T-helper 1 cell treated with Interleukin-12 subunit alpha and Interleukin-12 subunit beta and Interleukin-4 antibody, amounts not matched to agents 30 μg/mL and 1 μg/mL, for 36 hours (primary cell): ENCODE measurements around the gene CLIC6.

Source experiments
- H3K27ac Mint-ChIP-seq: one replicate; pipeline ENCODE4 v1.8.0; 2021; ENCODE audit warnings: mild to moderate bottlenecking, mixed read lengths
- H3K27me3 Mint-ChIP-seq: one replicate; pipeline ENCODE4 v1.8.0; 2021; ENCODE audit warnings: low read depth, mixed read lengths
- H3K36me3 Mint-ChIP-seq: one replicate; pipeline ENCODE4 v1.8.0; 2021; ENCODE audit warnings: low read depth, mixed read lengths
- H3K4me1 Mint-ChIP-seq: one replicate; pipeline ENCODE4 v1.8.0; 2021; ENCODE audit warnings: low read depth, mixed read lengths
- H3K4me3 Mint-ChIP-seq: one replicate; pipeline ENCODE4 v1.8.0; 2021; ENCODE audit warnings: mild to moderate bottlenecking, moderate library complexity, mixed read lengths
- H3K9me3 Mint-ChIP-seq: one replicate; pipeline ENCODE4 v1.8.0; 2021; ENCODE audit warnings: mixed read lengths

The CLIC6 gene

GRCh38 chr21:34668803-34669148, at the start of gene CLIC6:
CLIC6 (plus strand) TSS chr21:34668994; CDS start chr21:34669389, 395 bp downstream.
- Mint-ChIP-seq H3K36me3 (no peaks in the 10 kb centered on the region), H3K27ac (peak within 1 kb of the TSS; percentile 7), H3K9me3 (no peaks in the 10 kb centered on the region), H3K4me1 (peaks cover 6% of the 10 kb centered on the region), H3K27me3 (peaks cover 69% of the 10 kb centered on the region), H3K4me3 (peak within 1 kb of the TSS; percentile 15)

GRCh38 chr21:34619841-34620665, 48.7 kb upstream of the CLIC6 start:
- H3K4me3 Mint-ChIP-seq = no peak overlapping the region

GRCh38 chr21:34621434-34622350, 47.1 kb upstream of the CLIC6 start:
- H3K4me1 Mint-ChIP-seq = peaks cover 6% of the 10 kb centered on the region
- no peaks in the 10 kb centered on the region for H3K9me3 Mint-ChIP-seq
- no peaks in the 10 kb centered on the region for H3K36me3 Mint-ChIP-seq
- no peak overlapping the region for H3K4me3 Mint-ChIP-seq
- H3K27me3 Mint-ChIP-seq = peaks cover 29% of the 10 kb centered on the region
- no peak overlapping the region for H3K27ac Mint-ChIP-seq

More at GRCh38 chr21:34619841-34620665, 48.7 kb upstream of the CLIC6 start:
- H3K9me3 Mint-ChIP-seq = no peaks in the 10 kb centered on the region
- peaks cover 10% of the 10 kb centered on the region for H3K4me1 Mint-ChIP-seq
- peaks cover 22% of the 10 kb centered on the region for H3K27me3 Mint-ChIP-seq
- no peaks in the 10 kb centered on the region for H3K36me3 Mint-ChIP-seq
- no peak overlapping the region for H3K27ac Mint-ChIP-seq

- Mint-ChIP-seq H3K9me3 (no peaks in the 10 kb centered on the region), H3K27ac (no peak overlapping the region), H3K4me3 (no peak overlapping the region), H3K27me3 (peaks cover 29% of the 10 kb centered on the region), H3K4me1 (peaks cover 2% of the 10 kb centered on the region), H3K36me3 (no peaks in the 10 kb centered on the region)
Measured at GRCh38 chr21:34623516-34623915, 45.3 kb upstream of the CLIC6 start.

- no peaks in the 10 kb centered on the region for H3K9me3 Mint-ChIP-seq
- H3K4me3 Mint-ChIP-seq = no peak overlapping the region
- peaks cover 2% of the 10 kb centered on the region for H3K4me1 Mint-ChIP-seq
- peaks cover 29% of the 10 kb centered on the region for H3K27me3 Mint-ChIP-seq
- H3K27ac Mint-ChIP-seq = no peak overlapping the region
- no peaks in the 10 kb centered on the region for H3K36me3 Mint-ChIP-seq
Measured at GRCh38 chr21:34625030-34625593, 43.7 kb upstream of the CLIC6 start.

- no peaks in the 10 kb centered on the region for H3K36me3 Mint-ChIP-seq
- H3K27ac Mint-ChIP-seq = no peak overlapping the region
- no peak overlapping the region for H3K4me3 Mint-ChIP-seq
- H3K4me1 Mint-ChIP-seq = peaks cover 2% of the 10 kb centered on the region
- no peaks in the 10 kb centered on the region for H3K9me3 Mint-ChIP-seq
- H3K27me3 Mint-ChIP-seq = peaks cover 29% of the 10 kb centered on the region
Measured at GRCh38 chr21:34626131-34626530, 42.7 kb upstream of the CLIC6 start.

GRCh38 chr21:34630536-34631143, 38.2 kb upstream of the CLIC6 start:
- no peak overlapping the region for H3K4me3 Mint-ChIP-seq
- no peak overlapping the region for H3K27ac Mint-ChIP-seq
- peaks cover 22% of the 10 kb centered on the region for H3K27me3 Mint-ChIP-seq
- no peaks in the 10 kb centered on the region for H3K36me3 Mint-ChIP-seq
- no peaks in the 10 kb centered on the region for H3K9me3 Mint-ChIP-seq
- H3K4me1 Mint-ChIP-seq = no peaks in the 10 kb centered on the region

- H3K36me3 Mint-ChIP-seq = no peaks in the 10 kb centered on the region
- no peak overlapping the region for H3K27ac Mint-ChIP-seq
- H3K9me3 Mint-ChIP-seq = no peaks in the 10 kb centered on the region
- no peak overlapping the region for H3K4me3 Mint-ChIP-seq
- H3K27me3 Mint-ChIP-seq = peaks cover 15% of the 10 kb centered on the region
- peaks cover 2% of the 10 kb centered on the region for H3K4me1 Mint-ChIP-seq
Measured at GRCh38 chr21:34632498-34632897, 36.3 kb upstream of the CLIC6 start.

- H3K4me1 Mint-ChIP-seq = peaks cover 15% of the 10 kb centered on the region
- H3K9me3 Mint-ChIP-seq = peaks cover 3% of the 10 kb centered on the region
- peaks cover 7% of the 10 kb centered on the region for H3K36me3 Mint-ChIP-seq
- H3K27ac Mint-ChIP-seq = no peak overlapping the region
- H3K4me3 Mint-ChIP-seq = no peak overlapping the region
- peaks cover 15% of the 10 kb centered on the region for H3K27me3 Mint-ChIP-seq
Measured at GRCh38 chr21:34635307-34635706, 33.5 kb upstream of the CLIC6 start.

- Mint-ChIP-seq H3K36me3 (peaks cover 7% of the 10 kb centered on the region), H3K9me3 (peaks cover 3% of the 10 kb centered on the region), H3K27me3 (peaks cover 15% of the 10 kb centered on the region), H3K4me1 (peaks cover 22% of the 10 kb centered on the region), H3K27ac (no peak overlapping the region), H3K4me3 (no peak overlapping the region)
Measured at GRCh38 chr21:34636961-34637360, 31.8 kb upstream of the CLIC6 start.

- H3K4me1 Mint-ChIP-seq = peaks cover 22% of the 10 kb centered on the region
- H3K27me3 Mint-ChIP-seq = peaks cover 7% of the 10 kb centered on the region
- H3K27ac Mint-ChIP-seq = peak overlapping the region; percentile 21
- peaks cover 7% of the 10 kb centered on the region for H3K36me3 Mint-ChIP-seq
- H3K9me3 Mint-ChIP-seq = peaks cover 3% of the 10 kb centered on the region
- no peak overlapping the region for H3K4me3 Mint-ChIP-seq
Measured at GRCh38 chr21:34639250-34639649, 29.5 kb upstream of the CLIC6 start.

GRCh38 chr21:34639882-34640788, 28.7 kb upstream of the CLIC6 start:
- peak overlapping the region; percentile 86 for H3K27ac Mint-ChIP-seq
- peaks cover 2% of the 10 kb centered on the region for H3K27me3 Mint-ChIP-seq
- H3K4me1 Mint-ChIP-seq = peaks cover 22% of the 10 kb centered on the region
- peaks cover 3% of the 10 kb centered on the region for H3K9me3 Mint-ChIP-seq
- peaks cover 7% of the 10 kb centered on the region for H3K36me3 Mint-ChIP-seq
- H3K4me3 Mint-ChIP-seq = peak overlapping the region; percentile 69

GRCh38 chr21:34640858-34641257, 27.9 kb upstream of the CLIC6 start:
- Mint-ChIP-seq H3K9me3 (peaks cover 3% of the 10 kb centered on the region), H3K4me1 (peaks cover 22% of the 10 kb centered on the region), H3K4me3 (peak overlapping the region; percentile 69), H3K27ac (peak overlapping the region; percentile 86), H3K27me3 (peaks cover 4% of the 10 kb centered on the region), H3K36me3 (peaks cover 7% of the 10 kb centered on the region)
